Testis (tissue), 3 donors: ENCODE data around the gene CCR1. TPM values are rescaled to one million over a fixed set of nuclear protein-coding genes. Genes with fewer than 3 reads are reported as not detected.

Experiments
- DNase-seq: peaks from one replicate; pipeline ENCODE4 v3.0.0-alpha.2; 2019
- H3K27ac ChIP-seq, 2 donors: fragments of 200-600 bp; sonication (generic); one replicate each; pipeline ENCODE4 v1.5.1; 2019
- H3K27me3 ChIP-seq: fragments of 200-600 bp; sonication (generic); one replicate; pipeline ENCODE4 v1.5.1; 2019
- H3K36me3 ChIP-seq: fragments of 200-600 bp; sonication (generic); one replicate; pipeline ENCODE4 v1.5.1; 2017; ENCODE audit warnings: low read depth; ENCODE audit errors: missing control alignments
- H3K4me1 ChIP-seq: fragments of 200-600 bp; sonication (generic); one replicate; pipeline ENCODE4 v1.5.1; 2019
- H3K4me3 ChIP-seq, 2 donors: fragments of 200-600 bp; sonication (generic); one replicate each; pipeline ENCODE4 v1.5.1; 2017 to 2019
- H3K9me3 ChIP-seq: fragments of 200-600 bp; sonication (generic); one replicate; pipeline ENCODE4 v1.5.1; 2017
- CTCF ChIP-seq, 3 experiments: fragments of 450-650 bp in 2 of 3; fragments of 200-600 bp in 1 of 3; sonication (generic) in 1 of 3; IDR thresholded peaks; one replicate each; pipeline ENCODE4 v1.5.1; 2016 to 2019; ENCODE audit warnings: antibody characterized with exemption in 3 of 3, mild to moderate bottlenecking in 2 of 3, moderate library complexity in 1 of 3
- POLR2A ChIP-seq: fragments of 450-650 bp; IDR thresholded peaks from one replicate; pipeline ENCODE4 v1.6.1; 2017; ENCODE audit warnings: antibody characterized with exemption, mild to moderate bottlenecking, moderate library complexity
- WGBS, 2 donors: methylation state at CpG; one replicate each; pipeline ENCODE4 v1.1.5; 2018; 5-methylcytosine and 5-hydroxymethylcytosine counted together
- intact Hi-C: fragments of 100-400 bp; cut with DNase I; formaldehyde crosslinking; loops from one replicate; pipeline ENCODE4 v1.15.1; 2023; ENCODE audit warnings: low total_unique reads
- polyA plus RNA-seq: library from polyadenylated mRNA; stranded (reverse); fragments of 350-450 nt; fragmentation: Illumina TruSeq; extraction: RNeasy Lipid Tissue Mini Kit (QIAGEN cat#74804); gene quantifications from one replicate; pipeline ENCODE4 v1.2.3, GENCODE V29; 2014; ENCODE audit warnings: low read depth, low replicate concordance; ENCODE audit not compliant: insufficient read depth
- total RNA-seq, 2 donors: library from RNA; depleted of rRNA; stranded (reverse); fragments of >200 nt; gene quantifications; one replicate each; pipeline ENCODE4 v1.2.3, GENCODE V29; 2016

CCR1 gene
- total and polyA plus RNA-seq, 3 donors from 2014 or later, result 0.16 to 4.9 (median 1.8) TPM

DNA sequence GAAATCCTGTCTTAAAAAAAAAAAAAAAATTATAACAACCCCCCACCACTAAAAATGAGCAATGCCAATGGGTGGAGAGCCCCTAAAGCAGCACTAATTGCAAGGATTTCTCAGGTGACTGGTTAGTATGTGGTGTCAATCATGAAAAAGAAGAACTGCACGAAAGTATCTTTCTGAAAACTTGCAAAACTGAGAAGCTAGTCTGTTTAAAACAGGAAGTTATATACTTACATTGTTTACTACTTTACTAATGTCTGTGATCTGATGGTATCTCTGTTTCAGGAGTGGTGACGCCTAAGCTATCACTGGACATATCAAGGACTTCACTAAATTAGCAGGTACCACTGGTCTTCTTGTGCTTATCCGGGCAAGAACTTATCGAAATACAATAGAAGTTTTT, 34.0 kb upstream of the CCR1 start, which contains the start of gene CCR3:
Gene CCR3 (plus strand): TSS at position 341 of the 400 bp plus-strand sequence. CDS start 22,699 bp downstream, outside the sequence.
- H3K27ac ChIP-seq, result no peak within 1 kb of the TSS
- no peak for DNase-seq
- intact Hi-C loops, result no loop called here
- WGBS, 2 donors, result 86% methylated on average over 4 of the region's 4 CpGs
- no peaks in the 10 kb centered on the region for H3K36me3 ChIP-seq
- H3K4me3 ChIP-seq, result no peak within 1 kb of the TSS
- no peaks in the 10 kb centered on the region for H3K27me3 ChIP-seq
- no peaks in the 10 kb centered on the region for H3K4me1 ChIP-seq
- no peak for TF ChIP-seq POLR2A
- TF ChIP-seq CTCF (IDR thresholded peaks at IDR 0.05), result no peak
- H3K9me3 ChIP-seq, result no peaks in the 10 kb centered on the region

DNA sequence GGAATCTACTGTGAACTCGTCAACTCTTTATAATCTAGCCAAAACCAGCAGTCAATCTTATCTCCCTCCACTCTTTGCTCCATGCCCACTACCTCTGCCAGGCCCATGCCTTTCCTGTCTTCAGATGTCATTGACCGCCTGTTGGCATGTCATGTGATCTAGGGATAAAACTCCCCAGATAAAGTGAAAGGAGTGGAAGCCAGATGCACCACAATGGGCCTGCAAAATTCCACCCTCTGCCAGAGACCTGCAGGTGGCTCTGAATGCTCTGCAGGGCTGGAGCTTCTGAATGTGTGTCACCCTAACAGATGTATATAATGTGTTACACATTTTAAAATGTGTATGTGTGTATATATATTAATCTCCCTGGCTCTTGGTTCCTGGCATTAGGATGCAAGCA, 31.8 kb upstream of the CCR1 start:
- no peak for DNase-seq
- no peaks in the 10 kb centered on the region for H3K4me1 ChIP-seq
- no peak overlapping the region for H3K4me3 ChIP-seq
- H3K9me3 ChIP-seq, result no peaks in the 10 kb centered on the region
- intact Hi-C loops, result no loop called here
- H3K27ac ChIP-seq, result no peak overlapping the region
- no peaks in the 10 kb centered on the region for H3K36me3 ChIP-seq
- TF ChIP-seq POLR2A (no peak), CTCF (IDR thresholded peaks at IDR 0.05) (no peak)
- H3K27me3 ChIP-seq, result no peaks in the 10 kb centered on the region
- 38 to 89% methylated on average over 2 of the region's 2 CpGs for WGBS, 2 donors

DNA sequence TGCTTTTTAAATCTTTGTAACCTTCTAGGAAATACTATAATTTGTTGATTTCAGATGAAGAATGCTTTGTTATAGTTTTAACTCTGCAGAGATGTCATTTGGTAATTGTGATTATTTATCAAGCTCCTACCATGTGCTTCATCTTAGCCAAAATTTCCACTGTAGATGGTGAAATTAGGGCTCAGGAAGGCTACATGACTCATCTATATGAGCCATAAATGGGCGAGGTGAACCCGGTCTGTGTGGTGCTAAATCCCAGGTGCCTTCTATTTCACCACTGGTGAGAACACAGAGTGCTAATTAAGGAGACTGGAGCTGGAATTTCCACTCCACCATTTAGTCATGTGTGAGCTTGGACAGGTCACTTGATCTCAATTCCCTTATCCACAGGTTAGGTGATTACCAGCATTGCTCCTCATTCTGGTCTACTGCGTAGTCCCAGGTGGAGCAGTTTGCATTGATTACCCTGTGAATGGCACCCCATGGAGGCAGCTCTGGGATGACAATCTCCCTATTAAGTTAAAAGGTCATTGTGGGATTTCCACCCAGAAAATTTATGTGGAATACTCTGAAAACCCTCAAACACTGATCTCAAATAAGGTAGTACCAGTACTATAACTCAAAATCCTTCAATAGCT, 31.3 kb upstream of the CCR1 start:
- Histone ChIP-seq H3K4me1 (no peaks in the 10 kb centered on the region), H3K9me3 (no peaks in the 10 kb centered on the region), H3K36me3 (no peaks in the 10 kb centered on the region), H3K27me3 (no peaks in the 10 kb centered on the region), H3K27ac (no peak overlapping the region), H3K4me3 (no peak overlapping the region)
- TF ChIP-seq POLR2A, result no peak
- no peak for TF ChIP-seq CTCF (IDR thresholded peaks at IDR 0.05)
- 85% methylated on average over 3 of the region's 3 CpGs for WGBS, 2 donors
- intact Hi-C loops, result no loop called here
- no peak for DNase-seq

DNA sequence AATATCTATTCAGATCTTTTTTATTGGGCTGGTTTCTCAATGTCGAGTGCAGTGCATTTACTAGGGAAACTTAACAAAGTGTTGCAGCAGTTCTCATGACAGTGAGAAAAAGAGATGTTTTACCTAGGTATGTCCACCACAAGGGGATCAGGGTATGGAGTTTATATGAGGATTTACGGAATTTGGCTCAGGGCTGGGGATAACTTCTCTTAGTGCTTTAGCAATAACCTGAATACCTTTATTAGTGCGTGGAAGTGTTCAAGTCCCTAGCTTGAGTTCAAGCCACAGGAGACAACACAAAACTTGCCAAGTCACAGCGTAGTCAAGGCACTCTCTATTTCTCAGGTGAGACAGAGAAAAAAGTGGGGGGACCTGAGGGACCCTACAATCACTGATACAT, 30.3 kb upstream of the CCR1 start:
- no peaks in the 10 kb centered on the region for H3K27me3 ChIP-seq
- no peak overlapping the region for H3K27ac ChIP-seq
- H3K9me3 ChIP-seq, result no peaks in the 10 kb centered on the region
- no peak for TF ChIP-seq CTCF (IDR thresholded peaks at IDR 0.05)
- TF ChIP-seq POLR2A, result no peak
- intact Hi-C loops, result no loop called here
- H3K4me1 ChIP-seq, result no peaks in the 10 kb centered on the region
- no peaks in the 10 kb centered on the region for H3K36me3 ChIP-seq
- WGBS, 2 donors, result 70 to 88% methylated on average over 4 of the region's 4 CpGs
- no peak for DNase-seq
- no peak overlapping the region for H3K4me3 ChIP-seq
